Lower lobe of right lung (tissue), 2 donors: ENCODE measurements around the gene MYL4. TPM values are rescaled to one million over a fixed set of nuclear protein-coding genes. Genes with fewer than 3 reads are reported as not detected.

Experiments used
- ATAC-seq, 2 donors: fragments of 200-7000 bp; cut with Tn5 transposase; one replicate each; pipeline ENCODE4 v1.9.1; 2020 to 2022; ENCODE audit warnings: mild to moderate bottlenecking in 2 of 2, moderate library complexity in 2 of 2
- DNase-seq: peaks from one replicate; pipeline ENCODE4 v3.0.0-alpha.2; 2020
- H3K27ac ChIP-seq: fragments of 200-600 bp; one replicate; pipeline ENCODE4 v1.8.0; 2022
- H3K27me3 ChIP-seq: fragments of 200-600 bp; one replicate; pipeline ENCODE4 v1.8.0; 2022; ENCODE audit warnings: low read depth
- H3K36me3 ChIP-seq: fragments of 200-600 bp; one replicate; pipeline ENCODE4 v1.8.0; 2022; ENCODE audit warnings: mild to moderate bottlenecking
- H3K4me1 ChIP-seq: fragments of 200-600 bp; one replicate; pipeline ENCODE4 v1.8.0; 2022
- H3K4me3 ChIP-seq: fragments of 200-600 bp; one replicate; pipeline ENCODE4 v1.8.0; 2022; ENCODE audit warnings: mild to moderate bottlenecking
- H3K9me3 ChIP-seq: fragments of 200-600 bp; one replicate; pipeline ENCODE4 v1.8.0; 2022
- intact Hi-C: fragments of 100-400 bp; cut with DNase I; formaldehyde crosslinking; loops from one replicate; pipeline ENCODE4 v1.11.0; 2022
- total RNA-seq: library from RNA; stranded (reverse); fragmentation: NEBNext Ultra II Directional; extraction: Animal tissue kit (Norgen Biotek cat#: 25700); gene quantifications from one replicate; pipeline ENCODE4 v1.2.1, GENCODE V29; 2021
- TF ChIP-seq, protein P1 (sequence below): fragments of 200-600 bp; IDR thresholded peaks from one replicate; pipeline ENCODE4 v1.8.0; 2022; ENCODE audit warnings: antibody characterized with exemption, mild to moderate bottlenecking
- donor health status: DM: no; HTN: yes; CAD: no; lungs with severe emphysema.

MYL4 gene
- total RNA-seq, 1 donor from 2014 or later: 3.0 TPM

DNA sequence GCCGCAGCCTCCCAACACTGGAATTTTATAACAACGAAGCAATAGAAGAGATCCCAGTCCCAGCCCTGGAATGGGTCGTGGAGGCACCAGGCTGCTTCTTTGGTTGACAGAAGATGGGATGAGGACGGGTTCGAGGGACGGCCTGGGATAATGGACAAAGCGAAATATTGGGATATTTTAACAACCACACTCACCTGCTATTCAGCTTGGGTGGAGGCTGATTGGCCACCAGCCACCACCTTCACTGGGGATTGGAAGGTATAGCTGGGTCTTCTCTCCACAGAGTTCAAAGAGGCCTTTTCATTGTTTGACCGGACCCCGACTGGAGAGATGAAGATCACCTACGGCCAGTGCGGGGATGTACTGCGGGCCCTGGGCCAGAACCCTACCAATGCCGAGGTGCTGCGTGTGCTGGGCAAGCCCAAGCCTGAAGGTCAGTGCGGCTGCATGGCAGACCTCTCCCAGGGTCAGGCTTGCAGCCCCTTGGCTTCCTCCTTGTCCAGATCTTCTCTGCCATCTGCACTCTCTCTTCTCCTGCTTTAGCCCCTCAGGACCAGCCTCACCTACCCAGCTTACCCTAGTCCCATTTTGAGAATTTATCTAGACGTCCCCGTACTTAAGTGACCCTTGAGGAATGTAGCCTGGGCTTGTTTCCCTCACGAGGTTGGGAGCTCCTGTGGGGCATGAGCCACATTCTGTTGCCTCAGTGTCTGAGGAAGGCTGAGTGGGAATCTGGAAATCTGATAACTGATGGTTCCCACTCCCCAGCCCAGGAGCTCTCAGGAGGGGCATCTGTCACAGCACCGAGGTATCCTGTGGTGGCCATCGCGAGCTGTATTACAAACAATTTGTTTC is 10.7 kb downstream of the MYL4 start:
- no peak for DNase-seq
- ATAC-seq: no peak
- Histone ChIP-seq H3K27ac (no peak overlapping the region), H3K4me1 (peaks cover 10% of the 10 kb centered on the region), H3K27me3 (no peaks in the 10 kb centered on the region), H3K36me3 (no peaks in the 10 kb centered on the region), H3K9me3 (no peaks in the 10 kb centered on the region), H3K4me3 (no peak overlapping the region)
- intact Hi-C loops: no loop called here
- TF ChIP-seq, protein P1, sequence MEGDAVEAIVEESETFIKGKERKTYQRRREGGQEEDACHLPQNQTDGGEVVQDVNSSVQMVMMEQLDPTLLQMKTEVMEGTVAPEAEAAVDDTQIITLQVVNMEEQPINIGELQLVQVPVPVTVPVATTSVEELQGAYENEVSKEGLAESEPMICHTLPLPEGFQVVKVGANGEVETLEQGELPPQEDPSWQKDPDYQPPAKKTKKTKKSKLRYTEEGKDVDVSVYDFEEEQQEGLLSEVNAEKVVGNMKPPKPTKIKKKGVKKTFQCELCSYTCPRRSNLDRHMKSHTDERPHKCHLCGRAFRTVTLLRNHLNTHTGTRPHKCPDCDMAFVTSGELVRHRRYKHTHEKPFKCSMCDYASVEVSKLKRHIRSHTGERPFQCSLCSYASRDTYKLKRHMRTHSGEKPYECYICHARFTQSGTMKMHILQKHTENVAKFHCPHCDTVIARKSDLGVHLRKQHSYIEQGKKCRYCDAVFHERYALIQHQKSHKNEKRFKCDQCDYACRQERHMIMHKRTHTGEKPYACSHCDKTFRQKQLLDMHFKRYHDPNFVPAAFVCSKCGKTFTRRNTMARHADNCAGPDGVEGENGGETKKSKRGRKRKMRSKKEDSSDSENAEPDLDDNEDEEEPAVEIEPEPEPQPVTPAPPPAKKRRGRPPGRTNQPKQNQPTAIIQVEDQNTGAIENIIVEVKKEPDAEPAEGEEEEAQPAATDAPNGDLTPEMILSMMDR: no peak

DNA sequence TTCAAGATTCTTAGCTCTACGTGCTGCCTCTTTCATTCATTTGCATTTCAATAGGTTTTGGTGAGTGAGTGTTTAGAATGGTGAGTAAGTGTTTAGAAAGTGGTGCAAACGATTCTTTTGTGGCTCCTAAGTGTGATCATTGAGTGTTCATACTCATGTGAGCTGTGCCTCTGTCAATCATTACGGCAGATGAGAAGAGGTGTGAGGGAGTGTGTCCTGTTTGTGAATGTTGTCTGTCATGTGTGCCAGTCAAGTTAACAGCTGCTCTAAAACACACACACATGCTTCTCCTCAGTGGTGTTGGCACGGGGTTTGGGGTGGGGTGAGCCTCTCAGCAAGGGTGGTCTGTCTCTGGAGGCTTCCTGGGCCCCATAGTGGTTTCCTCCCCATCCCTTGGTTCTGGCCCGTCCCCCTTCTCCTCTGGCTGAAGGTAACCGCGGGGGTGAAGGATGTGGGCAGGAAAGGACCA is 11.4 kb downstream of the MYL4 start:
- Histone ChIP-seq H3K27ac (no peak overlapping the region), H3K9me3 (no peaks in the 10 kb centered on the region), H3K27me3 (no peaks in the 10 kb centered on the region), H3K4me3 (no peak overlapping the region), H3K36me3 (no peaks in the 10 kb centered on the region), H3K4me1 (peaks cover 18% of the 10 kb centered on the region)
- TF ChIP-seq, protein P1: no peak
- intact Hi-C loops: no loop called here
- DNase-seq: no peak
- no peak for ATAC-seq

DNA sequence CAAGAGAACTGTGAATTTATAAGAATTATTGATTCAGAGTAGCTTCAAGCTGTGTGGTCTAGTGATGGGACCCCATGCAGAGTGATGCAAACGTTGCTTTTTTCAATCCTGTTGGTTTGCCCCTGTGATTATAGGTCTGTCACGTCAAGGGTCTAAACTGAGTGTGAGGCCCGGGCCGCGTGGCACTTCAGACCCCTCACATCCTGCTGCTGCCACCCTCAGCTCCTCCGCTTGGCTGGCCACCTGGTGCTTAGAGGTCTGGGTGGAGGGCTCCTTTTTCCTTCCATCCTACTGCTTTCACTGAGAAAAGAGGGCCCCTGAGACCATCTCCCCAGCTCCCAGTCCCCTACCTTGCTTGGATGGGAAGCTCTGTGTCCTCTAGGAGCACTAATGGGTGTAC is 12.0 kb downstream of the MYL4 start:
- intact Hi-C loops: no loop called here

DNA sequence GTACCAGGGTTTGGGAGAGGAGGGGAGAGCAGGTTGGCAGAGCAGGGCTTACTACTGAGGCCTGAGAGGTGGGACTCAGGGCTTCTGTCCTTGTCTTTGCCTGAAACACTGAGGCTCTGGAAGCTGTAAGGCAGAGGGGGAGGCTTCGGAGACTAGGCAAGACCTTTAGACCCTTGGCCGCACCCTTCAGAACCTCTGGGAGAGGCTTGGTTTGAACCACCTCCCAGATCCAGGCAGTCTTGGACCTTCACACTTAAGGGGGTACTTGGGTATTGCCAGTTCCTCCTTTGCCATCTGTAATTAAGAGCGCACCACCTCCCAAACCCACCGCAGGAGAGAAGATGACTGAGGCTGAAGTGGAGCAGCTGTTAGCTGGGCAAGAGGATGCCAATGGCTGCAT is 12.9 kb downstream of the MYL4 start:
- no peak overlapping the region for H3K27ac ChIP-seq
- H3K9me3 ChIP-seq: no peaks in the 10 kb centered on the region
- H3K36me3 ChIP-seq: no peaks in the 10 kb centered on the region
- peaks cover 29% of the 10 kb centered on the region for H3K4me1 ChIP-seq
- no peak for DNase-seq
- intact Hi-C loops: no loop called here
- H3K27me3 ChIP-seq: no peaks in the 10 kb centered on the region
- TF ChIP-seq, protein P1: no peak
- ATAC-seq: no peak
- H3K4me3 ChIP-seq: no peak overlapping the region

More for the DNA sequence above, 12.0 kb downstream of the MYL4 start:
- Histone ChIP-seq H3K4me1 (peaks cover 24% of the 10 kb centered on the region), H3K27me3 (no peaks in the 10 kb centered on the region), H3K4me3 (no peak overlapping the region), H3K36me3 (no peaks in the 10 kb centered on the region), H3K9me3 (no peaks in the 10 kb centered on the region), H3K27ac (no peak overlapping the region)
- DNase-seq (no peak), ATAC-seq (no peak)
- TF ChIP-seq, protein P1: no peak

DNA sequence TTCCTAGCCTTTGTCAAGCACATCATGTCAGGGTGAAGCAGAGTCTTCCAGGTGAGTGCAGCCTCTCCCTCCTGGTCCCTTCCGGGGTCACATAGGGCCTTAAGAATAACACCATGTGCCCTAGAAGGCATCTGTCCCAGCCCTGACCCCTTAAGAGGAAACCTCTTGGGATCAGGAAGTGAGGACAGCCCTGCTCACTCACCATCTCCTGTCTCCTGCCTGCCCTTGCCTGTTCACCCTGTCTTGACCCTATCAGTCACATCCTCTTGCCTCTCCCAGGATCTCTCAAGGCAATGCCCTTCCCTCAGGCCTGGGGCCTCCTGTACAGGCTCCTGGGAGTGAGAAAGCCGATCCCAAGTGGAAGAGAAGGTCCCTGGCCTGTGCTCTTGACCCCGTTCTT is 13.9 kb downstream of the MYL4 start:
- DNase-seq (no peak), ATAC-seq (peak in 1 of 2 donors; percentile 19)
- H3K9me3 ChIP-seq: no peaks in the 10 kb centered on the region
- no peaks in the 10 kb centered on the region for H3K36me3 ChIP-seq
- TF ChIP-seq, protein P1: no peak
- no peak overlapping the region for H3K4me3 ChIP-seq
- H3K4me1 ChIP-seq: peaks cover 29% of the 10 kb centered on the region
- H3K27me3 ChIP-seq: no peaks in the 10 kb centered on the region
- intact Hi-C loops: no loop called here
- H3K27ac ChIP-seq: no peak overlapping the region
